ENCODE results near the gene PI4K2A. TPM values are rescaled to one million over a fixed set of nuclear protein-coding genes. Genes with fewer than 3 reads are reported as not detected.

Gene PI4K2A
- 16.0 TPM for polyA plus RNA-seq (2013, experiment 1 of 2)
- 15.8 TPM for polyA plus RNA-seq (2013, experiment 2 of 2)

DNA sequence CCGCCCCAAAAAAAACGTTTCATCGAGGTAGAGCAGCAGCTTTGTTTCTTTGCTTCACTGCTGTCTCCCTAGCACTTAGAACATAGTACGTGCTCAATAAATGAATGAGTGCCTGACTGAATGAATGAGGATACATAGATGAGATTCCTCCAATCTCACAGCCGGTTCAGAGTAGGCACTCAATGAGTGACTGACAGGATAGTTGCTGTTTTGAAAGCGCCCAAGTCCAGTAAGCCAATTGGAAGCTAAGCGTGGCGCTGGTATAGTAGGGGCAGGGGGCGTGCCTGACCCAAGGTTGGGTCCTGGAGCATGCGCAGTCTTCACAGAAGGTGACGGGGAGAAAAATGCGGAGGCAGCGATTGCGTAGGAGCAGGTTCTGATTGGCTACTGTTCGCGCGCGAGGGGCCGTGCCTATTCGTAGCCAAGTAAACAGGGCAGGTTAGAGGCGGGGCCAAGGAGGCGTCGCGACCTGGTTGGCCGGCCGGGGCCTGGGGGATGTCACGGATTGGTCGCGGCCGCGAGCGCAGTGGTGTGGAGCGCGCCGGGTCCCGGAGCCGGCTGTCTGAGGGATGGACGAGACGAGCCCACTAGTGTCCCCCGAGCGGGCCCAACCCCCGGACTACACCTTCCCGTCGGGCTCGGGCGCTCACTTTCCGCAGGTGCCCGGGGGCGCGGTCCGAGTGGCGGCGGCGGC is at the start of gene PI4K2A:
PI4K2A (plus strand) TSS at position 498 of the 694 bp plus-strand sequence; CDS start at position 570, 72 bp downstream.
- Histone ChIP-seq H3K9ac (ENCODE audit: low read depth, low read length, poor library complexity) (peak within 1 kb of the TSS; percentile 99), H3K9me3 (replicated peaks in 1 of 2; ENCODE audit: control insufficient read depth in 2 of 2, insufficient read depth in 1 of 2, low read depth in 1 of 2, low read length in 2 of 2) (no peaks in the 10 kb centered on the region), H3K36me3 (replicated peaks in 1 of 2; ENCODE audit: control insufficient read depth in 2 of 2, insufficient read depth in 2 of 2, low read length in 2 of 2) (peaks cover 11 to 23% of the 10 kb centered on the region in 2 donors), H2AK5ac (ENCODE audit: low read depth, low read length) (peak within 1 kb of the TSS; percentile 70), H2BK12ac (ENCODE audit: low read length) (peak within 1 kb of the TSS; percentile 41), H2BK5ac (ENCODE audit: low read length) (peak within 1 kb of the TSS; percentile 53), H2AFZ (ENCODE audit: low read length) (peak within 1 kb of the TSS; percentile 87), H3K4me2 (ENCODE audit: insufficient read depth, low read length, poor library complexity, severe bottlenecking) (peak within 1 kb of the TSS; percentile 90), H3K27ac (replicated peaks; ENCODE audit: low read length) (no peak within 1 kb of the TSS), H3K4ac (ENCODE audit: low read length) (no peak within 1 kb of the TSS), H2BK120ac (ENCODE audit: low read depth, low read length) (no peak within 1 kb of the TSS), H3K4me1 (ENCODE audit: control insufficient read depth in 2 of 2, insufficient read depth in 1 of 2, low read depth in 1 of 2, low read length in 2 of 2) (peaks cover 5 to 6% of the 10 kb centered on the region in 2 donors), H4K91ac (ENCODE audit: low read depth, low read length, poor library complexity) (no peak within 1 kb of the TSS), H3K79me1 (ENCODE audit: low read depth, low read length) (peaks cover 8% of the 10 kb centered on the region), H3K27me3 (ENCODE audit: control insufficient read depth in 3 of 3, insufficient read depth in 3 of 3, low read depth in 1 of 3, low read length in 3 of 3) (no peaks in the 10 kb centered on the region), H3K4me3 (ENCODE audit: low read length in 2 of 2) (peak within 1 kb of the TSS; percentile 96 to 100), H3K18ac (ENCODE audit: low read length) (peak within 1 kb of the TSS; percentile 88), H3K23ac (ENCODE audit: low read depth, low read length, poor library complexity) (peak within 1 kb of the TSS; percentile 67), H2BK15ac (ENCODE audit: low read length) (peak within 1 kb of the TSS; percentile 49), H4K8ac (ENCODE audit: low read depth, low read length) (peak within 1 kb of the TSS; percentile 30), H3K14ac (ENCODE audit: low read length) (peak within 1 kb of the TSS; percentile 89)
- no CpG with 5 or more reads among the region's 54 CpGs for WGBS, 2 donors (ENCODE audit: extremely low coverage in 2 of 2, insufficient read length in 2 of 2, insufficient replicate concordance in 1 of 2)
- peak; percentile 99 for DNase-seq (ENCODE audit: low spot score)

- H3K23ac ChIP-seq (ENCODE audit: low read depth, low read length, poor library complexity): no peak overlapping the region
- no peak overlapping the region for H2AK5ac ChIP-seq (ENCODE audit: low read depth, low read length)
- H3K27ac ChIP-seq (replicated peaks; ENCODE audit: low read length): no peak overlapping the region
- H3K18ac ChIP-seq (ENCODE audit: low read length): peak overlapping the region; percentile 38
- no peak overlapping the region for H3K4me3 ChIP-seq (ENCODE audit: low read length in 2 of 2)
- H4K8ac ChIP-seq (ENCODE audit: low read depth, low read length): no peak overlapping the region
- H3K14ac ChIP-seq (ENCODE audit: low read length): no peak overlapping the region
- H3K9me3 ChIP-seq (replicated peaks in 1 of 2; ENCODE audit: control insufficient read depth in 2 of 2, insufficient read depth in 1 of 2, low read depth in 1 of 2, low read length in 2 of 2): no peaks in the 10 kb centered on the region
- no peak overlapping the region for H2AFZ ChIP-seq (ENCODE audit: low read length)
- no peak overlapping the region for H2BK15ac ChIP-seq (ENCODE audit: low read length)
- no peak overlapping the region for H4K91ac ChIP-seq (ENCODE audit: low read depth, low read length, poor library complexity)
- WGBS, 2 donors (ENCODE audit: extremely low coverage in 2 of 2, insufficient read length in 2 of 2, insufficient replicate concordance in 1 of 2): no CpG with 5 or more reads among the region's 5 CpGs
- H2BK5ac ChIP-seq (ENCODE audit: low read length): no peak overlapping the region
- DNase-seq (ENCODE audit: low spot score): no peak
- no peak overlapping the region for H3K4me2 ChIP-seq (ENCODE audit: insufficient read depth, low read length, poor library complexity, severe bottlenecking)
- H3K27me3 ChIP-seq (ENCODE audit: control insufficient read depth in 3 of 3, insufficient read depth in 3 of 3, low read depth in 1 of 3, low read length in 3 of 3): no peaks in the 10 kb centered on the region
- no peak overlapping the region for H2BK12ac ChIP-seq (ENCODE audit: low read length)
- H3K9ac ChIP-seq (ENCODE audit: low read depth, low read length, poor library complexity): no peak overlapping the region
- H3K4ac ChIP-seq (ENCODE audit: low read length): no peak overlapping the region
- H2BK120ac ChIP-seq (ENCODE audit: low read depth, low read length): no peak overlapping the region
- peaks cover 1% of the 10 kb centered on the region for H3K79me1 ChIP-seq (ENCODE audit: low read depth, low read length)
- no peaks in the 10 kb centered on the region for H3K36me3 ChIP-seq (replicated peaks in 1 of 2; ENCODE audit: control insufficient read depth in 2 of 2, insufficient read depth in 2 of 2, low read length in 2 of 2)
- H3K4me1 ChIP-seq (ENCODE audit: control insufficient read depth in 2 of 2, insufficient read depth in 1 of 2, low read depth in 1 of 2, low read length in 2 of 2): peaks cover under 1 to 3% of the 10 kb centered on the region in 2 donors
Observed at GRCh38 chr10:97590748-97591495, 49.5 kb upstream of the PI4K2A start.

GRCh38 chr10:97593421-97593820 is 47.0 kb upstream of the PI4K2A start:
- Histone ChIP-seq H2AFZ (ENCODE audit: low read length) (no peak overlapping the region), H3K36me3 (replicated peaks in 1 of 2; ENCODE audit: control insufficient read depth in 2 of 2, insufficient read depth in 2 of 2, low read length in 2 of 2) (no peaks in the 10 kb centered on the region), H4K91ac (ENCODE audit: low read depth, low read length, poor library complexity) (no peak overlapping the region), H3K9me3 (replicated peaks in 1 of 2; ENCODE audit: control insufficient read depth in 2 of 2, insufficient read depth in 1 of 2, low read depth in 1 of 2, low read length in 2 of 2) (no peaks in the 10 kb centered on the region), H3K79me1 (ENCODE audit: low read depth, low read length) (peaks cover 1% of the 10 kb centered on the region), H2BK12ac (ENCODE audit: low read length) (no peak overlapping the region), H4K8ac (ENCODE audit: low read depth, low read length) (no peak overlapping the region), H2BK15ac (ENCODE audit: low read length) (no peak overlapping the region), H3K4me2 (ENCODE audit: insufficient read depth, low read length, poor library complexity, severe bottlenecking) (no peak overlapping the region), H2AK5ac (ENCODE audit: low read depth, low read length) (no peak overlapping the region), H3K4ac (ENCODE audit: low read length) (no peak overlapping the region), H3K27me3 (ENCODE audit: control insufficient read depth in 3 of 3, insufficient read depth in 3 of 3, low read depth in 1 of 3, low read length in 3 of 3) (no peaks in the 10 kb centered on the region), H3K27ac (replicated peaks; ENCODE audit: low read length) (no peak overlapping the region), H3K18ac (ENCODE audit: low read length) (no peak overlapping the region), H3K9ac (ENCODE audit: low read depth, low read length, poor library complexity) (no peak overlapping the region), H2BK120ac (ENCODE audit: low read depth, low read length) (no peak overlapping the region), H3K4me3 (ENCODE audit: low read length in 2 of 2) (no peak overlapping the region), H3K4me1 (ENCODE audit: control insufficient read depth in 2 of 2, insufficient read depth in 1 of 2, low read depth in 1 of 2, low read length in 2 of 2) (peaks cover 3 to 5% of the 10 kb centered on the region in 2 donors), H3K23ac (ENCODE audit: low read depth, low read length, poor library complexity) (no peak overlapping the region), H2BK5ac (ENCODE audit: low read length) (no peak overlapping the region), H3K14ac (ENCODE audit: low read length) (no peak overlapping the region)
- no peak for DNase-seq (ENCODE audit: low spot score)
- WGBS, 2 donors (ENCODE audit: extremely low coverage in 2 of 2, insufficient read length in 2 of 2, insufficient replicate concordance in 1 of 2): no CpG with 5 or more reads among the region's 4 CpGs

Data from neuronal stem cell (in vitro differentiated cells).